IMR-90 (cell line): ENCODE results near the gene SPHK1. TPM values are rescaled to one million over a fixed set of nuclear protein-coding genes. Genes with fewer than 3 reads are reported as not detected.

Experiments
- ATAC-seq: fragments of 200-7000 bp; cut with Tn5 transposase; 2 replicates; pipeline ENCODE4 v1.9.1; 2020; ENCODE audit warnings: low read depth, mild to moderate bottlenecking, moderate library complexity
- BruUV-seq: library from RNA; stranded (reverse); fragments of 400-500 nt; replicated peaks from 2 replicates; lab custom pipeline; 2021; lab: Mats Ljungman, UMichigan
- CTCF ChIA-PET: fragments of 300-600 bp; formaldehyde crosslinking; extraction: SDS; loops from one replicate; lab custom pipeline; 2021; ENCODE audit warnings: antibody characterized with exemption; lab: Yijun Ruan, JAX
- POLR2A ChIA-PET: fragments of 300-600 bp; sonication (Branson Sonifier 250); formaldehyde crosslinking; loops from one replicate; lab custom pipeline; 2022; ENCODE audit warnings: antibody characterized with exemption; ENCODE audit not compliant: unreplicated experiment; lab: Charles Lee
- DNase-seq: peaks from one replicate; pipeline ENCODE4 v3.0.0; 2013
- H2AFZ ChIP-seq: replicated peaks from 2 replicates; pipeline ENCODE3; 2013; ENCODE audit warnings: low read length, mild to moderate bottlenecking; ENCODE audit not compliant: poor library complexity
- H2AK5ac ChIP-seq: 2 replicates; pipeline ENCODE4 v1.6.1; 2013; ENCODE audit warnings: low read depth, low read length, inconsistent platforms
- H2AK9ac ChIP-seq: replicated peaks from 2 replicates; pipeline ENCODE3; 2013; ENCODE audit warnings: mild to moderate bottlenecking, low read depth, low read length, moderate library complexity; ENCODE audit not compliant: poor library complexity
- H2BK120ac ChIP-seq: 2 replicates; pipeline ENCODE4 v1.6.1; 2013; ENCODE audit warnings: low read depth, low read length, inconsistent platforms
- H2BK15ac ChIP-seq: 3 replicates; pipeline ENCODE4 v1.6.1; 2013; ENCODE audit warnings: low read depth, low read length, inconsistent platforms
- H2BK20ac ChIP-seq: 2 replicates; pipeline ENCODE4 v1.6.1; 2013; ENCODE audit warnings: low read depth, mild to moderate bottlenecking, inconsistent platforms, low read length, moderate library complexity
- H2BK5ac ChIP-seq: 2 replicates; pipeline ENCODE4 v1.6.1; 2013; ENCODE audit warnings: mild to moderate bottlenecking, low read depth, low read length, inconsistent platforms; ENCODE audit not compliant: poor library complexity, severe bottlenecking
- H3K14ac ChIP-seq: replicated peaks from 2 replicates; pipeline ENCODE4 v1.6.1; 2013; ENCODE audit warnings: low read depth, low read length, inconsistent platforms
- H3K18ac ChIP-seq: 2 replicates; pipeline ENCODE4 v1.6.1; 2013; ENCODE audit warnings: low read depth, low read length, control low read depth
- H3K23ac ChIP-seq: 2 replicates; pipeline ENCODE4 v1.6.1; 2013; ENCODE audit warnings: low read depth, low read length, inconsistent platforms
- H3K27ac ChIP-seq: 2 replicates; pipeline ENCODE4 v1.5.1; 2013; ENCODE audit warnings: mild to moderate bottlenecking, control low read depth, low read length; ENCODE audit not compliant: insufficient read depth
- H3K27me3 ChIP-seq: 2 replicates; pipeline ENCODE4 v1.6.1; 2013; ENCODE audit warnings: low read length; ENCODE audit not compliant: control insufficient read depth, insufficient read depth
- H3K36me3 ChIP-seq: 2 replicates; pipeline ENCODE4 v1.6.1; 2013; ENCODE audit warnings: low read length, mixed read lengths; ENCODE audit not compliant: control insufficient read depth, insufficient read depth
- H3K4ac ChIP-seq: 2 replicates; pipeline ENCODE4 v1.6.1; 2013; ENCODE audit warnings: low read depth, low read length, inconsistent platforms
- H3K4me1 ChIP-seq: 2 replicates; pipeline ENCODE4 v1.6.1; 2013; ENCODE audit warnings: low read length, mixed read lengths; ENCODE audit not compliant: control insufficient read depth, insufficient read depth
- H3K4me2 ChIP-seq: 2 replicates; pipeline ENCODE4 v1.6.1; 2013; ENCODE audit warnings: low read depth, mild to moderate bottlenecking, control low read depth, low read length, moderate library complexity
- H3K4me3 ChIP-seq: 2 replicates; pipeline ENCODE4 v1.5.1; 2013; ENCODE audit warnings: low read depth, mild to moderate bottlenecking, control low read depth, low read length, moderate library complexity; ENCODE audit not compliant: insufficient read depth
- H3K56ac ChIP-seq: 2 replicates; pipeline ENCODE4 v1.6.1; 2013; ENCODE audit warnings: low read length, inconsistent platforms; ENCODE audit not compliant: insufficient read depth; ENCODE audit errors: extremely low read depth
- H3K79me1 ChIP-seq, 2 experiments: 2 replicates each; pipeline ENCODE4 v1.6.1; 2013; ENCODE audit warnings: low read length in 2 of 2, inconsistent platforms in 1 of 2, low read depth in 1 of 2
- H3K9ac ChIP-seq: 2 replicates; pipeline ENCODE4 v1.6.1; 2013; ENCODE audit warnings: low read depth, low read length, control low read depth
- H3K9me1 ChIP-seq: 2 replicates; pipeline ENCODE4 v1.6.1; 2013; ENCODE audit warnings: low read length, inconsistent platforms; ENCODE audit not compliant: insufficient read depth
- H3K9me3 ChIP-seq: 2 replicates; pipeline ENCODE4 v1.6.1; 2013; ENCODE audit warnings: low read length; ENCODE audit not compliant: control insufficient read depth, insufficient read depth
- H4K20me1 ChIP-seq: 2 replicates; pipeline ENCODE4 v1.6.1; 2013; ENCODE audit warnings: low read length, inconsistent platforms; ENCODE audit not compliant: insufficient read depth
- H4K5ac ChIP-seq: 2 replicates; pipeline ENCODE4 v1.6.1; 2013; ENCODE audit warnings: mild to moderate bottlenecking, low read depth, low read length, control low read depth
- H4K8ac ChIP-seq, 2 experiments: 2 replicates each; pipeline ENCODE4 v1.6.1; 2013; ENCODE audit warnings: low read depth in 2 of 2, low read length in 2 of 2, control low read depth in 1 of 2, inconsistent platforms in 1 of 2
- H4K91ac ChIP-seq: 2 replicates; pipeline ENCODE4 v1.6.1; 2013; ENCODE audit warnings: low read depth, low read length, inconsistent platforms; ENCODE audit not compliant: insufficient read depth
- FOS ChIP-seq: fragments of 150-350 bp; IDR thresholded peaks from 2 replicates; pipeline ENCODE4 v1.6.1; 2016; ENCODE audit warnings: low read depth, low read length
- MAZ ChIP-seq: IDR thresholded peaks from 2 replicates; pipeline ENCODE4 v1.6.1; 2012; ENCODE audit warnings: low read depth, mild to moderate bottlenecking, low read length, improper control_type of control experiment, moderate library complexity, borderline replicate concordance
- WGBS, 2 experiments: methylation state at CpG; one replicate each; pipeline versions ENCODE4 v1.1.5 to v1.1.7; 2013; ENCODE audit warnings: missing lambda C conversion rate in 2 of 2; ENCODE audit not compliant: insufficient read length in 1 of 2; ENCODE audit errors: extremely low coverage in 2 of 2; 5-methylcytosine and 5-hydroxymethylcytosine counted together
- dilution Hi-C: fragments of 300-500 bp; cut with HindIII; formaldehyde crosslinking; loops from one replicate; pipeline ENCODE4 v1.14.3; 2018; ENCODE audit warnings: low sequenced_read_pairs; ENCODE audit not compliant: unreplicated experiment
- in situ Hi-C: fragments of 300-500 bp; cut with MboI; formaldehyde crosslinking; loops from 3 replicates; pipeline ENCODE4 v1.14.3; 2019; ENCODE audit warnings: low sequenced_read_pairs, inconsistent platforms, mixed read lengths
- intact Hi-C: fragments of 100-400 bp; cut with micrococcal nuclease; formaldehyde crosslinking; loops from 2 replicates; pipeline ENCODE4 v1.10.0; 2022
- polyA plus RNA-seq, 3 experiments: library from polyadenylated mRNA; depleted of rRNA; stranded (reverse); fragments of >200 nt; gene quantifications; 2 replicates each; pipeline ENCODE4 v1.2.3, GENCODE V29; 2012; ENCODE audit warnings: low replicate concordance in 1 of 3
- total RNA-seq: library from RNA; depleted of rRNA; stranded (reverse); fragments of >200 nt; gene quantifications from 2 replicates; pipeline ENCODE4 v1.2.3, GENCODE V29; 2012

SPHK1 gene
- total and polyA plus RNA-seq, 2 of the 4 experiments (the other 2 are of a cell fraction) = 44.4 to 82.7 TPM

GRCh38 chr17:76404976-76405563 is 20.7 kb downstream of the SPHK1 start:
- no peak overlapping the region for H4K8ac ChIP-seq
- H4K5ac ChIP-seq = no peak overlapping the region
- H3K36me3 ChIP-seq = peaks cover 37% of the 10 kb centered on the region
- dilution Hi-C loops = no loop called here
- ATAC-seq (peak; percentile 42; the same call in 1 of the 2 replicates), DNase-seq (no peak)
- H3K4ac ChIP-seq = no peak overlapping the region
- no peaks in the 10 kb centered on the region for H3K27me3 ChIP-seq
- no peak overlapping the region for H3K27ac ChIP-seq
- POLR2A ChIA-PET = no interaction called here
- H2BK5ac ChIP-seq = no peak overlapping the region
- CTCF ChIA-PET = interaction anchor here (0.6 to 1.0 kb wide), 2 partner anchors 20 to 54 kb away, joined by 3 to 4 read pairs; no protein-coding TSS in a partner anchor
- H3K23ac ChIP-seq = no peak overlapping the region
- no peak overlapping the region for H2BK15ac ChIP-seq
- peaks cover 11% of the 10 kb centered on the region for H3K9me1 ChIP-seq
- no peak overlapping the region for H4K91ac ChIP-seq
- H2AK9ac ChIP-seq = no peak overlapping the region
- H3K56ac ChIP-seq = no peak overlapping the region
- H3K9me3 ChIP-seq = no peaks in the 10 kb centered on the region
- peaks cover 7% of the 10 kb centered on the region; the same call in 1 of the 2 replicates for H3K4me1 ChIP-seq
- BruUV-seq = no TSS peak
- peak overlapping the region; percentile 5 for H2AFZ ChIP-seq
- H3K4me3 ChIP-seq = no peak overlapping the region
- no peak overlapping the region for H3K14ac ChIP-seq
- no peak overlapping the region for H2BK120ac ChIP-seq
- in situ Hi-C loops = loop anchor here (5.0 to 10.0 kb wide), 2 partner anchors 52 to 100 kb away; partner anchors contain the start of gene RHBDF2
- no peak overlapping the region for H3K18ac ChIP-seq
- peaks cover 21 to 56% of the 10 kb centered on the region in 2 experiments; a peak in 3 of 4 replicates for H3K79me1 ChIP-seq
- no peak overlapping the region for H3K9ac ChIP-seq
- no peak overlapping the region; the same call in 1 of the 2 replicates for H2AK5ac ChIP-seq
- H2BK20ac ChIP-seq = no peak overlapping the region
- intact Hi-C loops = no loop called here
- TF ChIP-seq FOS = no peak
- no peak for TF ChIP-seq MAZ
- H3K4me2 ChIP-seq = no peak overlapping the region; the same call in 1 of the 2 replicates
- 51% methylated on average over 14 of the region's 25 CpGs; no CpG with 5 or more reads in 1 of the 2 experiments for WGBS, 2 experiments
- H4K20me1 ChIP-seq = peaks cover 41% of the 10 kb centered on the region
